ENCODE measurements around the gene SLC22A15.

DNA sequence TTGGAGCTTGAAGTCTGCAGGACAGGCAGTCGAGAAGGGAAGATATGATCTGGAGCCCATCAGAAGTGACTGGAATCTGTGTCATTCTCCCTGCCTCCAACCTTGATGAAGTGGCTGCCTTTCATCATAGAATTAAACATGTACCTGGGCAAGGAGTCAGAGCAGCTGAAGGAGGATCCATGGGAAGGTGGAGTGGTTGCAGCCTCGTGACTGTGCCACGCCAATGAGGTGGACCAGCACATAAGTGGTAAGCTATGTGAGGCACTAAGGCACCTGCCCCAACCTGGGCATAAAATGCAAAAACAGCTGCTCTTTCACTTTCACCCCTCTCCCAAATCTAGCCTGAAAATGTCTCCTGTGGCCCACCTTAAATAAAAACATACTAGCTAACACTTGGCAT, 7.3 kb downstream of the SLC22A15 start:
- TF ChIP-seq CEBPB (IDR thresholded peaks at IDR 0.05): no peak
- TF ChIP-seq ESRRA (IDR thresholded peaks at IDR 0.05; ENCODE audit: borderline replicate concordance, low read length): no peak
- TF ChIP-seq, protein P1, sequence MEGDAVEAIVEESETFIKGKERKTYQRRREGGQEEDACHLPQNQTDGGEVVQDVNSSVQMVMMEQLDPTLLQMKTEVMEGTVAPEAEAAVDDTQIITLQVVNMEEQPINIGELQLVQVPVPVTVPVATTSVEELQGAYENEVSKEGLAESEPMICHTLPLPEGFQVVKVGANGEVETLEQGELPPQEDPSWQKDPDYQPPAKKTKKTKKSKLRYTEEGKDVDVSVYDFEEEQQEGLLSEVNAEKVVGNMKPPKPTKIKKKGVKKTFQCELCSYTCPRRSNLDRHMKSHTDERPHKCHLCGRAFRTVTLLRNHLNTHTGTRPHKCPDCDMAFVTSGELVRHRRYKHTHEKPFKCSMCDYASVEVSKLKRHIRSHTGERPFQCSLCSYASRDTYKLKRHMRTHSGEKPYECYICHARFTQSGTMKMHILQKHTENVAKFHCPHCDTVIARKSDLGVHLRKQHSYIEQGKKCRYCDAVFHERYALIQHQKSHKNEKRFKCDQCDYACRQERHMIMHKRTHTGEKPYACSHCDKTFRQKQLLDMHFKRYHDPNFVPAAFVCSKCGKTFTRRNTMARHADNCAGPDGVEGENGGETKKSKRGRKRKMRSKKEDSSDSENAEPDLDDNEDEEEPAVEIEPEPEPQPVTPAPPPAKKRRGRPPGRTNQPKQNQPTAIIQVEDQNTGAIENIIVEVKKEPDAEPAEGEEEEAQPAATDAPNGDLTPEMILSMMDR (IDR thresholded peaks at IDR 0.05): no peak
- TF ChIP-seq EP300 (IDR thresholded peaks at IDR 0.05): no peak
- TF ChIP-seq KDM1A (IDR thresholded peaks at IDR 0.05; ENCODE audit: low read depth): no peak
- no peak for TF ChIP-seq POLR2A (IDR thresholded peaks at IDR 0.05; ENCODE audit: low read length)
- TF ChIP-seq RAD21 (conservative IDR thresholded peaks at IDR 0.05 in 1 of 2, IDR thresholded peaks at IDR 0.05 in 1 of 2): no peak
- no peak for TF ChIP-seq BHLHE40 (IDR thresholded peaks at IDR 0.05; ENCODE audit: low read depth, low read length)
- TF ChIP-seq HOXB13 (CRISPR knock-in tag; IDR thresholded peaks at IDR 0.05; ENCODE audit: low read depth): no peak
- TF ChIP-seq PHF8 (IDR thresholded peaks at IDR 0.05; ENCODE audit: borderline replicate concordance, low read depth): no peak
- TF ChIP-seq ZFP36 (IDR thresholded peaks at IDR 0.05; ENCODE audit: borderline replicate concordance, partially characterized antibody): no peak
- no peak for TF ChIP-seq POLR2AphosphoS2 (conservative IDR thresholded peaks at IDR 0.05; ENCODE audit: low read length)
- no peak for TF ChIP-seq USF2 (IDR thresholded peaks at IDR 0.05)
- no peak for TF ChIP-seq EHF (CRISPR knock-in tag; IDR thresholded peaks at IDR 0.05)

All from A549 (cell line).